HG03139 (cell line): ENCODE measurements around the gene SLC23A2.
"Not testable (repeated sequence)": the region's sequence is repeated elsewhere in the genome, so short reads cannot be mapped to it uniquely, and the experiment has no call there.

ENCODE experiments used
- ATAC-seq: cut with Tn5 transposase; IDR thresholded peaks from one replicate; pipeline ENCODE4 v1.9.1; 2021; ENCODE audit not compliant: unreplicated experiment

Gene SLC23A2

DNA sequence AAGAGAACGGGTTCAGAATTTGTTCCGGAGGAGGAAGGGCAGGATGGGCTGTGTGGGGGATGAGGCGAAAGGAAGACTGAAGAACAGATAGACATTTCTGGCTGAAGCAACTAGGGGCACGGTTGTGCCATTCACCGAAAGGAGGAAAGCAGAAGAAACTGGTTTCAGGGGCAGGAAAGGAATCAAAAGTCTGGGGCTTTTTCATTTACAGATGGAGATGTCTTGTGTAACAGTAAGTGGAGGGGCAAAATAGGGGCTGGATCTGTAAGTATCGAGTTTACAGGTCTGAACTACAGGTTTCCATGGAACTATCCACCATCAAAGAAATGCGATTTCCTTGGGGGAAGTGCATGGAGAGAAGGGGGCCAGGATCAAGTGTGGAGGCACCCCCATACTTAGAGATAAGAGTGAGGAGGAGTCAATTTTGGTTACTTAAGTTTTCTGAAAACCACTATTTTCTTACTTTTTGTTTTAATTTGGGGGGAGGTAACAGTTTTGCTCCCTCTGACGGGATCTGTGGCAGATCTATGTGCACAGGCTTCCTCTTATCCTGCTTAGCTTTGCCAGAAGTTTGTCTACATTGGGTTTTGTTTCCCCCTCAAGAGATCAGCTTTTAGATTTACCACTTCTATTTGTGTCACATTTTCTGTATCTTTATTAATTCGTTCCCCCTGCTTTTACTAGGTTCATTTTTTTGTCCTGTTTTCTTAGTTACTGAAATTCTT is 120.1 kb downstream of the SLC23A2 start:
- ATAC-seq: no peak

DNA sequence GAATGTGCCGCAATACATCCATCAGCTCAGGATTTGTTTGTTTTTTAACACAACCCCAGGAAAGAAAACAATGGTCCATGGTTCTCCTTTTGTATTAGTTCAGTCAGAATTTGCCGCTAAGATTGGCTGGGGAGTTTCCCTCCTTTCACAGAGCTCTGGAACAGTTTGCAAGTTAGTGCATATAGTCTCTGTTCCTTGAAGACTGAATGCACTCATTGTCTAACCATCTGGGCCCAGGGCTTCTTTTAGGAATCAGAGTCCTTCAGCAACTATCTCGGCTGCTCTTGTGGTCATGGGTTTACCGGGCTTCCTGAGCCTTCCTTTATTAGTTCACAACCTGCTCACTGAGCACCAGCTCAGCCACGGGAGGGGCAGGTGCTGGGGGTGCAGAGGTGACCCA is 121.3 kb downstream of the SLC23A2 start:
- ATAC-seq: no peak

DNA sequence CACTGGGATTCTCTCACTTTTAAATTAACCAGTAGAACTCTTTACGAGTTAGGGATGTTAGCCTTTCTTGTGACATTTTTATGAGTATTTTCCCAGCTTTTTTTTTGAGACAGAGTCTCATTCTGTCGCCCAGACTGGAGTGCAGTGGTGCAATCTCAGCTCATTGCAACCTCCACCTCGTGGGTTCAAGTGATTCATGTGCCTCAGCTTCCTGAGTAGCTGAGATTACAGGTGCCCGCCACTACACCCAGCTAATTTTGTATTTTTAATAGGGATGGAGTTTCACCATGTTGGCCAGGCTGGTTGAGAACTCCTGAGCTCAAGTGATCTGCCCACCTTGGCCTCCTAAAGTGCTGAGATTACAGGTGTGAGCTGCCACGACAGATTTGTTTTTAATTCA is 123.2 kb downstream of the SLC23A2 start:
- not testable (repeated sequence) for ATAC-seq

DNA sequence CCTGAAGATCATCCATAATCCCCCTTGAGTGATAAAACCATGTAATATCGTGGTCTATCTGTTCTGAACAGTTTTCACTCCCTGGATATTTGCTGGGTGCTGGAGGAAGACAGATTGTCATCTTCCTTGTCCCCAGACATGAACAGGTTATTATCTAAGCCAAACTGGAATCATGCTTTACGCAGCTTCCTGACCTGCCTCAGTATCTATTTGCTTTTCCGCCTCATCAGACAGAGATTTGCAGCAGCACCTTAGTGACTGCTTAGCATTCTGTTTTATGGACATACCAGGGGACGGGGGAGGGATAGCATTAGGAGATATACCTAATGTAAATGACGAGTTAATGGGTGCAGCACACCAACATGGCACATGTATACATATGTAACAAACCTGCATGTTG is 124.6 kb downstream of the SLC23A2 start:
- no peak for ATAC-seq

DNA sequence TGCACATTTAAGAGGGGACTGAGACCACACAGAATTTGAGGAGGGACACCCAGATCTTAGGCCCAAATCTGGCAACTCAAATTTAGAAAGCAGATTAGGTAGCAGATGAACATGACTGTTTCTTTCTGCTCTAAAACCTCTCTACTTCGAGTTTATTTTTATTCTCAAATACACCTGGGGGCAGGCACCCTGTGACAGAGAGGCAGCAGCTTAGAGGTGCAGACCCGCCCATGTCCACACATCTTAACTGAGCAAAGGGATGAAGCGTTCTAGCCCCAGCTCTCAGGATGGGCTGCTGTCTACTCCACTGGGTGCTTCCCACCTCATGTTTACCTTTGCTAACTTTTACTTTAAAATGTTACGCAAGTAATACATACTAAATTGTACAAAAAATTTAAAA is 125.0 kb downstream of the SLC23A2 start:
- ATAC-seq: no peak

DNA sequence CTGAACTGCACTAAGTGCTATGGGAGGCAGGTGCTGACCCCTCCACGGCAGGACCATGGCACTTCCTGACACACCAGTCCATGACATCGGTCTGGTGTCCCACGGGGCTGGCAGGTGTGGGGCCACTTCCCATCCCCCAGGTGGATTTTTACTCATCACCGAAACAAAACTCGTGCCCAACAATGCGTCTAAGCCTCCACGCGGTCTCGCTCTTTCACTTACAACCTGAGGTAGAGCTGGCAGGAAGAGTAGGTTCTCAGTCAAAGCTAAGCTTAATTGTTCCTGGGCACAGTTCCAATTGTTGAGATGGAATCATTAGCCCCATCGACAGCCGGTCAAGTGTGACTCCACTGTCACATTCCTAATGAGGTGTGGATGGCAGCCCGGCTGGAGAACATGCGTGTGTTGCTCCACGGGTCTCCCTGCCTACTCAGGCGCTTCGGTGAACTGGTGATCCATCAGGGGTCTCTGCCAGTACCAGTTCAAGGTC is 125.7 kb downstream of the SLC23A2 start:
- no peak for ATAC-seq

DNA sequence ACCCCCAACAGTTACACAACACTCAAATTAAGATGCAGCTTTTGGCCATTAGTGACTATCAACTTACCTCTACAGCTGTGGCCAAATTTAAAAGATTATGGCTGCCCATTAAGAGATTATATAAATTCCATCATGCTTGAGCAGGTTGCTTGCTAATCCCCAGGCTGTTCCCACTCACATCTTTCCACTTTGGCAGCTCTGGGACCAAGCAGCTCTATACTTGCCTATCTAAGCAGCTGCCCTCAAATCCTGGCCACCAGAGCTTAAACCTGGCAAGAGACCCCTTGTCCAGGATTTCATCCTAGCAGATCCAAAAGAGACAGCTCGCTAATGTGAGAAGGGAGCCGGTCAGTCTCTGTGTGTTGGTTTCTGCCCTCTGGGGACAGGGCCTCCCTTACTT is 127.9 kb downstream of the SLC23A2 start:
- ATAC-seq: no peak

DNA sequence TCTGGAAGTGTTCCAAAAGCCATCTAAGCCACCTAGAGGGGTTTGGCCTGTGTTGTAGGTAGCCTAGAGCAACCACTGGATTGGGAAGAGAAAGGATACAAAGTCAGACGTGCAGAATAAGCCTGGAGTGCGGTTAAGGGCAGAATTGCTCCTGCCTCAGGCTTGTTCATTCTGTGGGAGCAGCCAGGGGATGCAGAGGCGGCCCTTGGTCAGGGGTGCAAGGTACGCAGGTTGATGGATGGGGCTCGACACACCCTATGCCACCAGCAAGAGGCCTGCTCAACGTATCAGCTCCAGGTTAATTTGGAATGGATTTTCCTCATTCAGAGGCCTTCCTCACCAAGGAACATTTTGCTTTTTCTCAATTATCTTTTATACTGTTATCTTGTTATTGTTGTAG is 129.8 kb downstream of the SLC23A2 start:
- no peak for ATAC-seq

DNA sequence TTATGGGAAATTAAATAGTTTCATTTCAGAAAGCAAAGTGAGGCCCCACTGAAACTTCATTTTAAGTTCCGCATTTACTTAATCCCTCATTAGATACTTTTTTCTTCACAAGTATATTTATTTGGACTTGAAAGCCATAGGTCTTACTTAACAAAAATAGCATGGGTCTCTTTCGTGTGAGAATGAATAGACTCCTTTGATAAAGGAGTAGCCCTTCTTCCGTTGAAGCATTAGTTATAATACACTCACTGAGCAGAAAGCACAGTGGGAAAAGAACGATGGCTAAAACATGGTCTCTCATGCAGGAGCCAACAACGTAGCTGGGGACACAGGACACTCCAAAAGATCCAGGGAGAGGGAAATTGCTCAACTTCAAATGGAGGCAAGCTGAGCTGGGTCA is 130.4 kb downstream of the SLC23A2 start:
- ATAC-seq: no peak

DNA sequence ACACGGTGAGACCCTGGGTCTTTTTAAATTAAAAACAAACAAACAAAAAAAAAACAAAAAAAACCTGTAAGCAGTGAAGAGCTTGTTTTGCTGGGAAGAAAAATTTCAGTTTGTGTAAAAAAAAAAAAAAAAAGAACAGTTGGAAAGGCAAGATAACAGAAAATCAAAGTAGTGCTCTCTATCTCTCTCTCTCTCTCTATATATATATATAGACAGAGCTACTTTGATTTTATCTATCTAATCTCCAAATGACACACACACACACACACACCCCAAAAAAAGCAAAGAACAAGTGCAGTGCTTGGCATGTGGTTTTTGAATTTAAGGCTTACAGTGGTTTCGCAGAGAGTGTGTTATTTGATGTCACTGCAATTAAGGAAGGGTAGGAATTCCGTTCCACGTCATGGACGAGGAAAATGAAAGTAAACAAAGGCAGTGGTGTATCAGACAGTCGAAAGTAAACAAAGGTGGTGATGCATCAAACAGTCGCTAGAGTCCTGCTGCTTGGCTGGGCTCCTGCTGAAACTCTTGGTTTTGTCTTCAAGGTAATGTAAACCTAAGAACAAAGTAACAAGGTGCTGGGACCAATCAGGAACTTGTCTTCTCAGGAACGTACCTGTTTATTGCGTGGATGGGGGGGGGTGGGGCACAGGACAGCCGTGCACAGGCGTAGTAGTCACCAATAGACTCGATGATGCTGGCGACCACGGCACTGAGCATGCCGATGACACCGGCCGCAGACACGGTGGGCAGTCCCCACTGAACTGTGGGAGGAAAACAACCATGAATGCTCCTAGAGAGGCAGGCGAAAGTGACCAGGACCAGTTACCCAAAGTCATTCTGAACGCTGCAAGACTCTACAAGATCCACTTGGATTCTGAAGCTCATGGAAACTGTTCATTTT is 131.8 kb downstream of the SLC23A2 start:
- ATAC-seq: no peak

DNA sequence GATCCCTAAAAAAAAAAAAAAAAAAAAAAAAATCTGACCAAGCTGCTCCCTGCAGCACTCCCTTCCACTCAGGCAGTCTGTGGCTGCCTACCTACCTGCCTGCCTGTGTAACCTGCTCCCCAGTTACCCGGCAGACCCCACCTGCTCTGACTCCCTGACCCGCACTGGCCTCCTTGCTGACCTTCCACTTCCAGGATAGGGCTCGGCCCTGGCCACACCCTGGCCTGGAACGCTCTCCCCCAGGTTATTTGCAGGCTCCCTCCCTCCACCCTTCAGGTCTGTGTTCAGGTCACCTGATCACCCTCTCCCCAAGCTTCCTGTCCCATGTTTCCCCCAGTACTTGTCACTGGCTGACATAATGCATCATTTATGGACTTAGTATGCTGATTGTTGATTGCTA is 134.3 kb downstream of the SLC23A2 start:
- no peak for ATAC-seq

DNA sequence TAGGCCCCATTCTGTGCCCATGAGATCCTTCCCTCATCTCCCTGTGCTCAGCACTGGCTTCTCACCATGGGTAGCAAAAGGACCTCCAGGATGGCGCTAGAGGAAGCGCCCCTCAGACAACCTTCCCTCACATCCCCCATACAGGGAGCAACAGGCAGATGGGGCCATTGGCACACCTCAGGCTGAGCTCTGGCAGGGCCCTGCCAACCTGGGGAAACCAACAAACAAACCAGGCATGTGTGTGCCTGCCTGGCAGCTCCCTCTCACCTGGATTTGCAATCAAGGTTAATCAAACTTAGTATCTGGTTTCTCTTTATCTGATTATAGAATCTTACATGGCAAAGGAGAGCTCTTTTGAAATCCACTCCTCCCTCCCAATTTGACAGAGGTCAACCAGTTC is 134.9 kb downstream of the SLC23A2 start:
- ATAC-seq: no peak

DNA sequence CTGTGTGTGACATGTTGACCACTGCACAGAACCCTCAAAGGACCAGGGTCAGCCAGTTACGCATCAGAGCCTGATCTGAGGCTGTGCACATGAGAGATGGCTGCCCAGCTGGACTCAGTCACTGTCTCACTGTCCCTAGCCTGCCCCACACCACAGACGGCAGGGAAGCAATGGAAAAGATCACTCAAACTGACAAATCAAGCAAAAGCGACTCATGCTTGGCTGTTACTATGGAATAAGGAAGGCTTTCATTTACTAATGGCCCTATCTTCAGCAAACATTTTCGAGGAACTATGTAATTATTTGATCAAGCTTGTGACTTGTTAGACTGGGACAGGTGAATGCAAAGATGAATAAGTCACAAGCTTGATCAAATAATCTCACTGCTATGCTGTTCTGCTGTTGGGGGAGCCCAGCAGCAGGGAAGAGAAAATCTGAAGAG is 137.0 kb downstream of the SLC23A2 start:
- no peak for ATAC-seq

DNA sequence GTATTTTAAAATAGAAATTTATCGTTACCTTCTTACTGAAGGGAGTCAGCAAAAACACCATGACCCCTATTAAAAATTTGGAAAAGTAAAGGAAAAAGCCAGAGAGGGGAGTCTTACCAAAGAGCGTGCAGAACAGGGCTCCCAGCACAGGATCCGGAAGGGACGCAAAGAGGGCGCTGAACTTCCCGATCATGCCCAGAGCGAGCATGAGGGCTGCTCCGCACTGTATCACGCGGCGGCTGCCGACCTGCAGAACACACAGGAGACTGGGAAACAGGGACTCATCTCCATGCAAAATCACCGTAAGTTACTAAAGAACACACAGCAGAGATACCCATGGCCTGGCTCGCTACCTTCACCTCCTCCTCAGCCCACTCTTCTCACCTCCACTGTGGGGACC is 138.6 kb downstream of the SLC23A2 start:
- ATAC-seq: no peak

DNA sequence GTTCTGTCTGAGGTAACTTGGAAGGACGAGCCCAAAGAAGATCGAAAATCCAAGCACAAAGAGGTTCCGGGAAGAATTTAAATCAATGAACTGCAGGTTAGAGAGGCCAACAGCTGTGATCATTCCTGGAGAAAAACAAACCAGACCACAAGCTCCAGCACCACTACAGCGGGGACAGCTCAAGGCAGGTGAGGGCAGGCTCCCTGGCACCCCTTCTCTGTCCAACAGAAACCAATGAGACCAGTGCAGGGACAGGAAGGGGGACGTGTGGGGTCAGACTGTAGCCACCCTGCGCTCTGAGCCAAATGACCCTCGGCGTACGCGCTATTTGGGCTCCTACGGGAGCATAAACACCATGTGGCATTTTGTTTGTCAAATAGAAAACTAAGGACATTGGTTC is 139.3 kb downstream of the SLC23A2 start:
- ATAC-seq: no peak

DNA sequence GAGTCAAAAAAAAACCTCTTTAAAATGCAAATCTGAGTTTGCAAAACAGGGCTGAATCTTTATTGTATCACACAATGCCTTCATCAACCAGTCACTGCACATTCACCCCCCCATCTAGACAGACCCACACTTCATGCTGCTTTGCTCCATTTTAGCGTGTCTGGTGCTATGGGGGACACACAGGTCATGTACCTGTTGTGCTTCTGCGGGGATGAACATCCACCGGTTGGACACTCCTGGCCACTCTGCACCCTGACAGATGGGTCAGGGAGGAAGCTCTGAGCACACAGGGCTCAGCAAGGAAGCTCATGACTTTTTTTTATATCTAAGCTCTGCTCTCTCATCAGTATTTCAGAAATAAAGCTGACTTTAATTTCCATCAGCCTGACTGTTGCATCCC is 143.3 kb downstream of the SLC23A2 start:
- no peak for ATAC-seq

DNA sequence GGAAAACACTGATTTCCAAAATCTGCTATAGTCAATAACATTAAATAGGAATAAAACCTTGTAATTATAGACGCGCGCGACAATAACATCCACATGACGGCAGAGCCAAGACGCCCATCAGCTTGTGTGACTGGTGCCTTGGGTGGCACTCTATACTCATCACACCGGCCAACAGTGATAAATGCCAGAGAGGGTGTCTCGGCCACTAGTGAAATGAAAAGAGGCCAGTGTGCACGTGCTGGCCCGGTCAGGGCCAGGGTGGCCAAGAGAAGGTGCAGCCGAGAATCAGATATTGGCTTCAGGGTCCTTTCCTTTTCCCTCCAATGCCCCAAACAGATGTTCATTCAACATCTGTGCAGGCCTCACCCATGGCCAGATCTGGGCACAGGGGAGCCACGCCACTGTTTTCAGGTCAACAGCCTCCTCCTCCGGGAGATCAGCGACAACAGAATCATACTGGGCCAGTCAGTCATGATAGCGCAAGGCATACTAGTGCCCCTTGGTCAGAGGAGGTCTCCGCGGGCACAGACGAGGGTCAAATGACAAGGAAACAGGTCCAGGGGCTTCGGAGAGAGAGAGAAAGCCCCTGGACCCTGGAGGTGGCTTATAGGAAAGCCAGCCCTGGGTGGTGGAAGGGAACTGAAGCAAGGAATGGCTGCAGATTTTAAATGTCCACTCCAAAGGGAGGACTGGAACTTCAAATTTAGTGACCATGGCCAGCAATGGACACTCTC is 145.1 kb downstream of the SLC23A2 start:
- ATAC-seq: no peak

DNA sequence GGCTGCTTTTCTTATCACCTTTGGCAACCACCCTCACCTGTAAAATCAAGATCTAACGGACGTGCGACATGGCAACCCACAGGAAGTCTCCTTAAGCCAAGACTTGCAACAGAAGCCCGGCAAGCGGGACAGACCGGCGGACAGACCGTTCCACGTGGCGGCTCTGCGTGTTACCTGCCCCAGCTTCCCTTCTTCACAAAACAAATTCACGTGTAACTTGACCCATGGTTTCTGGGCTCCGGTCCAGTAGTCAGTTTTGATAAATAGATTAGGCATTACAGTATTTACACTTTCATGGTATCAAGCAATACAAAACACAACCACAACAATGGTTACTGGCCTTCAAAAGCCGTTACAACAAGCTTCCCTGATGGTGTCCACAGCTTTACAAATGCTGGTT is 145.8 kb downstream of the SLC23A2 start:
- ATAC-seq: no peak

DNA sequence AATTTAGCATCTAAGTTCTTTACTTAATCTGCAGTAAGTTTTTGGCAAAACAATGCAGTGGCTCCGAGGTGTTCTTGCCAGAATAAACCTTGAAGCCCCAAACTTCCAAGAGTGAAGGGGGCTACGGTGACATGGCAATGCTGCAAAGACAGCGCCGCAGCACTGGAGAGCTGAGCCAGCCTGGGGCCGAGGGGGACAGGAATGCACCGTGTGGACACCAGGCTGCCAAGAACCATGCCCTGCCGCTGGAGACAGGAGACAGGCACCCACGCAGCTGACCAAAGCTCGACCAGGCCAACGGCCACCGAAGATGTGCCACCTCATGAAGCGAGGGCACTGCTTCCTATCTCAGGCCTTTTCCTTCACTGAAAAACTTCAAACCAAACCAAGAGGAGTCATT is 146.2 kb downstream of the SLC23A2 start:
- ATAC-seq: no peak

DNA sequence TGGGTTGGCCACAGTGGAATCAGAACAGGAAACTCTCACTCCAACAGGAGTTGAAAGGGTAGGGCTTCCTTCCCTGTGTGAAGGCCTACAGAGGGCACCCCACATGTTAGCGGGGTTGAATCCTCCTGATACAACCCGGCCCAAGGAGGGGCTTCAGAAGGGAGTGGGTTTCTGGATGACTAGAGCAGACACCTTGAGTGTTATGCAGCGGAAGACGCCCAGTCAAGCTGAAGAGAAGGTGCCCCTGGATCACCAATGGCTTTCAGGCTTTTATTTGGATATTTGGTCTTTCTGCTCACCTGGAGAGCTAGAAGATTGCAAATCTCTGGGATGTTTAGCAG is 146.8 kb downstream of the SLC23A2 start:
- no peak for ATAC-seq

DNA sequence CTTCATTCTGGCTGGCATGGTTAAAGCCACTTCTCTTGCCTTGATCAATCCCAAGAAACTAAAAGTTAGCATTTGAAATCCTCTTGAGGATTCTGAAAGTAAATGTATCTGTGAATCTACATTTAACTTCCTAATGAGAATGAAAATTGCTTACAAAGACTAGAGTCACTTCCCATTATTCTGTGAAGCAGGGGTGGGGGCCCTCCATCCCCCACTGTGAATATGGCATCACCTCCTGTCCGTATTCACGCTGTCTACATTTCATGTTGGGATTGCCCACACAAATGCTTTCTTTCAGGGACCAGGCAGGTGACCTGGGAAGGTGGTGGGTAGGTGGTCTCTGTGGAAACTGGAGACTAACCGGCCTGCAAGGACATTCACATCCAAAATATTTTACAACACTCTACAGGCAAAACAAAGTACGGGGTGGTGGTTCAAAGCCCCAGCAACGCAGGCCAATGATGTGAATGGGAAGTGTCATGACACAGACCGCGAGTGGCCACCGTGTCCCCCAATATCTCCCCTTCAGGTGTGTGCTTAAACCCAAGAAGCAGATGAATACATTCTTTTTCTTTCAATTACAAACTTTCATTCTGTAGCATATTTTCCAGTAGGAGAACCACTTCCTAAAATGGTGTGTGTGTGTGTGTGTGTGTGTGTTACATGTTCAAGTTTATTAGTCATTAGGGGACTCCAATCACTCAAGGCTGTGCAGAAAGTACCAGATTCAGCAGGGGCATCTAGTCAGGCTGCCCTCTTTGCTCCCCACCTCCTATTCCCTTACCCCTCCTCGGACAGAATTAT is 147.4 kb downstream of the SLC23A2 start:
- ATAC-seq: no peak
